ENCODE measurements around the gene ZC3H7B.

Gene ZC3H7B

DNA sequence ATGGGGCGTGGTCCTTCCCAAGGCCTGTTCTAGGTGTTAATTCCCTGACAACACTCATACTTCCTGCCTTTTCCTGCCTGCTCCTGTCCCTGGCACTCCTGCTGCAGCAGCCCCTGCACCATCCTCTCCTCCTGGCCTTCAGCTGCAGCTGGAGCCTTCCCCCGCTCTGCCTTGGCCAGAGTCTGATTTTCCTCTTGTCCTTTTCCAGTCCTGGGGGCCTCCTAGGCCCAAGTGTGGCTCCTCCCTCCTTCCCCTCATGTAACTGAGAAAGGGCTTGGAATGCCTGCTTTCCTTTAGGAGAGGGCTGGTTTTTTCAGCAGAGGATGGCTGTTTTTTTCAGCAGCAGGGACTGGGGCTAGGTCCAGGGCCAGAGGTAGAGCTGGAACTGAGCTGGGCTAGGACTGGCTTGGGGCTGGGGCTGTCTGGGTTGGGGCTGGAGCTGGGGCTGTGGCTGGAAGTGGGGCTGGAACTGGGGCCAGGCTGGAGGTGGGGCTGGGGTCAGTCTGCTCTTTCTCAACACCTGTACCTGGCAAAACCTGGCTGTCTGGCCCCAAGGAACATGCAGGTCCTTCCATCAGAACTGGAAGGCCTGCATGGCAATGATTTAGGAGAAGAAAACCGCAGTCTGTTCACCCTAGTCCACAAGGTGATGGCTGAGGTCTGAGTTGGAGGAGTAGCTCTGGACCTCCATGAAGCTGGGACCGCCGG lies 23.6 kb downstream of the ZC3H7B start:
- Histone ChIP-seq H3K4me1 (ENCODE audit: control insufficient read depth in 1 of 2, insufficient read depth in 1 of 2, low read depth in 1 of 2, low read length in 1 of 2) (no peaks in the 10 kb centered on the region), H3K4me3 (ENCODE audit: low read depth in 1 of 2, low read length in 1 of 2) (no peak overlapping the region), H3K9me3 (no peaks in the 10 kb centered on the region), H3K27me3 (no peaks in the 10 kb centered on the region), H3K36me3 (peaks cover 66% of the 10 kb centered on the region), H3K27ac (no peak overlapping the region)
- TF ChIP-seq, protein P1, sequence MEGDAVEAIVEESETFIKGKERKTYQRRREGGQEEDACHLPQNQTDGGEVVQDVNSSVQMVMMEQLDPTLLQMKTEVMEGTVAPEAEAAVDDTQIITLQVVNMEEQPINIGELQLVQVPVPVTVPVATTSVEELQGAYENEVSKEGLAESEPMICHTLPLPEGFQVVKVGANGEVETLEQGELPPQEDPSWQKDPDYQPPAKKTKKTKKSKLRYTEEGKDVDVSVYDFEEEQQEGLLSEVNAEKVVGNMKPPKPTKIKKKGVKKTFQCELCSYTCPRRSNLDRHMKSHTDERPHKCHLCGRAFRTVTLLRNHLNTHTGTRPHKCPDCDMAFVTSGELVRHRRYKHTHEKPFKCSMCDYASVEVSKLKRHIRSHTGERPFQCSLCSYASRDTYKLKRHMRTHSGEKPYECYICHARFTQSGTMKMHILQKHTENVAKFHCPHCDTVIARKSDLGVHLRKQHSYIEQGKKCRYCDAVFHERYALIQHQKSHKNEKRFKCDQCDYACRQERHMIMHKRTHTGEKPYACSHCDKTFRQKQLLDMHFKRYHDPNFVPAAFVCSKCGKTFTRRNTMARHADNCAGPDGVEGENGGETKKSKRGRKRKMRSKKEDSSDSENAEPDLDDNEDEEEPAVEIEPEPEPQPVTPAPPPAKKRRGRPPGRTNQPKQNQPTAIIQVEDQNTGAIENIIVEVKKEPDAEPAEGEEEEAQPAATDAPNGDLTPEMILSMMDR (IDR thresholded peaks at IDR 0.05): no peak

DNA sequence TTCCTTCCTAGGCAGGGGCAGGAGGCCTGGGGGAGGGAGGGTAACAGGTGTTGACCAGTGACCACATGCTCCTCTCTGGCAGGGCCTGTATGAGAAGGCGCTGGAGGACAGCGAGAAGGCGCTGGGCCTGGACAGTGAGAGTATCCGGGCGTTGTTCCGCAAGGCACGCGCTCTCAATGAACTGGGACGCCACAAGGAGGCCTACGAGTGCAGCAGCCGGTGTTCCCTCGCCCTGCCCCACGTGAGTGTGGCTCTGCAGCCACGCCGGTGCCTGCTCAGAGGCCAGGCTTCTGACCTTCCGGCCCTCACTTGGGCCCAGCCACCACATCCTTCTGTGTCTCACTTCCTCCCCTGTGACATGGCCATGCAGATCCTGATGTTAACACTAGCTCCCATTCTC lies 25.8 kb downstream of the ZC3H7B start:
- Histone ChIP-seq H3K9me3 (no peaks in the 10 kb centered on the region), H3K27ac (no peak overlapping the region), H3K4me1 (ENCODE audit: control insufficient read depth in 1 of 2, insufficient read depth in 1 of 2, low read depth in 1 of 2, low read length in 1 of 2) (no peaks in the 10 kb centered on the region), H3K27me3 (no peaks in the 10 kb centered on the region), H3K4me3 (ENCODE audit: low read depth in 1 of 2, low read length in 1 of 2) (no peak overlapping the region), H3K36me3 (peaks cover 72% of the 10 kb centered on the region)
- TF ChIP-seq, protein P1 (IDR thresholded peaks at IDR 0.05): no peak

DNA sequence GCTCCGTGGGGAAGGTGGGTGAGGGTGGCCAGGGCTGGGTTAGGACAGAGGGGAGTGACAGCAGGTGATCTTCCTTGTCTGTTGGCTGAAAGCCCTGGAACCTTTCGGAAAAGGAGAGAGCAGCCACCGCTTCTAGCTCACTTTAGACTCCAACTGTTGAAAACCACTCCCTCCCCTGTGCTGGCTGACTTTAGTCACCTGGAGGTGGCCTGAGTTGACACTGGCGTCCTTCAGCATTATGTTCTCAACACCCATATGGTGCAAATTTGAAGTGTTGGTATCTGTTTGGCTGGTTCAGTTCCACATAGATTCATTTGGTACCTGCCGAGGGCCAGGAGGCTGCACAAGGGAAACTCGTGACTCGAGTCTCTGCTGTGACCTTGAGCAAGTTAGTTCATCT lies 28.8 kb downstream of the ZC3H7B start:
- H3K4me3 ChIP-seq (ENCODE audit: low read depth in 1 of 2, low read length in 1 of 2): no peak overlapping the region
- no peaks in the 10 kb centered on the region for H3K27me3 ChIP-seq
- no peaks in the 10 kb centered on the region for H3K9me3 ChIP-seq
- TF ChIP-seq, protein P1 (IDR thresholded peaks at IDR 0.05): no peak
- no peak overlapping the region for H3K27ac ChIP-seq
- peaks cover 80% of the 10 kb centered on the region for H3K36me3 ChIP-seq
- H3K4me1 ChIP-seq (ENCODE audit: control insufficient read depth in 1 of 2, insufficient read depth in 1 of 2, low read depth in 1 of 2, low read length in 1 of 2): no peaks in the 10 kb centered on the region

DNA sequence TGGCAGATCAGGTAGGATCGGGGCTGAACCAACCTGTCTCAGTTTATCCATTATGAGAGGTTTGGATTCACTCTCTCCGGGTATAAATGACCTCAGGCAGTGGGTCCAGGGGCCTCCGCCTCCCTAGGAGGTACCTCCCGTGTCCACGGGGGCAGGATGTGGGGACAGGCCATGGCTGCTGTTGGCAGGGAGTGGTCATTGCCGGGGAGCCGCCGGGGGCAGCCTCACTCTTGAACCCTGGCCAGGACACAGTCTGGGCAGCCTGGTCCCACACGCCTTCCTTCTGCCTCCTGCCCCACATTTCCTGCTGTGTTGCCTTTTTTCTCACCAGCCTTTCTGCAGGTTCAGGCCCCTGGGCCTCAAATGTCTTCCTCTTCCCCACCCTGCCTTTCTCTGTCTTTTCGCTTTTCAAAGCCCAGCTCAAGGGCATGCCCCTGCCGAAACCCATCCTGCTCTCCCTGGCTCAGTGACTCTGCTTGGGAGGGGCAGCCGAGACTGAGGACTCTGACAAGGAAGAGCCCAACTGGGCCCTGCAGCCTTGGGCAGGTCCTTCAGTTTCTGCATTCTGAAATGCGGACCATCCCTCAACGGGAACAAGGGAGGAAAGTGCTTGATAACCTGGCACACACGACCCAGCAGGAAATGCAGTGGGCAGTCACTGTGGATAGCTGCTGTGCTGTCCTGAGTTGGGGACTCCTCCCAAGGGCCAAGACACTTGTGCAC lies 31.1 kb downstream of the ZC3H7B start:
- Histone ChIP-seq H3K4me1 (ENCODE audit: control insufficient read depth in 1 of 2, insufficient read depth in 1 of 2, low read depth in 1 of 2, low read length in 1 of 2) (no peaks in the 10 kb centered on the region), H3K27ac (no peak overlapping the region), H3K9me3 (no peaks in the 10 kb centered on the region), H3K27me3 (no peaks in the 10 kb centered on the region), H3K4me3 (ENCODE audit: low read depth in 1 of 2, low read length in 1 of 2) (no peak overlapping the region), H3K36me3 (peaks cover 67% of the 10 kb centered on the region)
- TF ChIP-seq, protein P1 (IDR thresholded peaks at IDR 0.05): no peak

DNA sequence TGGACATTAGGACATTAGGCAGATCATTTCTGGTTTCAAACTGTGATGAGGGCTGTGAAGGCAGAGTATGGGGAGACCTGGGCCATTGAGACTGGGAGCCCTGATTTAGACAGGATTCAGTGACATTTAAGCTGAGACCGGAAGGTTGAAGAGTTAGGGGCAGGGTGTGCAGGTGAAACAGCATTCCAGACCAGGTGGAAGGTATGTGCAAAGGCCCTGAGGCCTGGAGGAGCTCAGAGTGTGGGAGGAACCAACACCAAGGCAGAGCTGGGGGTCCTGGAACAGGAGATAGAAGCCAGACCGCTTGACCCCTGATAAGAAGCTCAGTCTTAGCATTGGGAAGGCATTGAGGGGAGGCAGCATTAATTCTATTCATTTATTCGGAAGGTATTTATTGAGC lies 32.5 kb downstream of the ZC3H7B start:
- Histone ChIP-seq H3K4me3 (ENCODE audit: low read depth in 1 of 2, low read length in 1 of 2) (no peak overlapping the region), H3K27ac (no peak overlapping the region), H3K9me3 (no peaks in the 10 kb centered on the region), H3K4me1 (ENCODE audit: control insufficient read depth in 1 of 2, insufficient read depth in 1 of 2, low read depth in 1 of 2, low read length in 1 of 2) (no peaks in the 10 kb centered on the region), H3K27me3 (no peaks in the 10 kb centered on the region), H3K36me3 (peaks cover 61% of the 10 kb centered on the region)
- TF ChIP-seq, protein P1 (IDR thresholded peaks at IDR 0.05): no peak
